A549 (cell line): ENCODE results near the gene HOXB5. TPM values are rescaled to one million over a fixed set of nuclear protein-coding genes. Genes with fewer than 3 reads are reported as not detected.

Experiments
- ATAC-seq, 2 experiments: fragments of 200-7000 bp in 1 of 2; fragments of >200 bp in 1 of 2; cut with Nextera tagmentation in 1 of 2; cut with Tn5 transposase in 1 of 2; 3 replicates each; pipeline versions ENCODE4 v1.8.0 to v1.9.1; 2018 to 2020; ENCODE audit warnings: mild to moderate bottlenecking in 1 of 2, moderate library complexity in 1 of 2
- CTCF ChIA-PET: fragments of 300-600 bp; sonication (Branson Sonifier 250); formaldehyde crosslinking; extraction: SDS; loops from one replicate; lab custom pipeline; 2021; ENCODE audit warnings: antibody characterized with exemption, inconsistent platforms; lab: Yijun Ruan, JAX
- POLR2A ChIA-PET: fragments of 350-600 bp; formaldehyde crosslinking; extraction: SDS; loops from one replicate; lab custom pipeline; 2021; ENCODE audit warnings: antibody characterized with exemption, inconsistent platforms; lab: Yijun Ruan, JAX
- DNase-seq, 2 experiments: peaks; one replicate each; pipeline versions ENCODE4 v3.0.0 to v3.0.0-alpha.2; 2011 to 2016; ENCODE audit warnings: low read depth in 1 of 2, low spot score in 1 of 2
- FAIRE-seq: peaks from 2 replicates; lab custom pipeline; 2011; peaks lifted over from hg19 to GRCh38; lab: Jason Lieb, UNC
- H3K27ac ChIP-seq, 2 experiments: fragments of >200 bp; sonication (Bioruptor Twin); formaldehyde crosslinking; 3 replicates each; pipeline ENCODE4 v1.5.1; 2016 to 2017
- H3K4me1 ChIP-seq: fragments of >200 bp; sonication (Bioruptor Twin); formaldehyde crosslinking; 3 replicates; pipeline ENCODE4 v1.6.1; 2016
- H3K4me2 ChIP-seq: fragments of >200 bp; sonication (Bioruptor Twin); formaldehyde crosslinking; 3 replicates; pipeline ENCODE4 v1.6.1; 2016
- H3K4me3 ChIP-seq: fragments of >200 bp; sonication (Bioruptor Twin); formaldehyde crosslinking; 3 replicates; pipeline ENCODE4 v1.5.1; 2016
- H3K9me3 ChIP-seq: fragments of >200 bp; sonication (Bioruptor Twin); formaldehyde crosslinking; 3 replicates; pipeline ENCODE4 v1.6.1; 2016
- CBX8 ChIP-seq: fragments of 200-600 bp; sonication (generic); IDR thresholded peaks from 2 replicates; pipeline ENCODE4 v1.6.1; 2016
- CEBPB ChIP-seq, 2 experiments: fragments of >200 bp in 1 of 2; sonication (Bioruptor Twin) in 1 of 2; formaldehyde crosslinking in 1 of 2; IDR thresholded peaks; 2 replicates each; pipeline ENCODE4 v1.6.1; 2012 to 2016
- EHF ChIP-seq: fragments of 250-450 bp; sonication (Bioruptor Pico); IDR thresholded peaks from 2 replicates; pipeline ENCODE4 v1.5.0; 2020; ENCODE audit warnings: mild to moderate bottlenecking
- FOSB ChIP-seq: fragments of 250-450 bp; sonication (Bioruptor Pico); IDR thresholded peaks from 2 replicates; pipeline ENCODE4 v1.5.0; 2020; ENCODE audit warnings: mild to moderate bottlenecking, moderate library complexity
- GATA3 ChIP-seq: IDR thresholded peaks from 2 replicates; pipeline ENCODE4 v1.6.1; 2012; ENCODE audit warnings: borderline replicate concordance
- HOXB5 ChIP-seq: fragments of 250-450 bp; sonication (Bioruptor Pico); IDR thresholded peaks from 2 replicates; pipeline ENCODE4 v1.5.0; 2020; ENCODE audit warnings: mild to moderate bottlenecking, moderate library complexity
- JUN ChIP-seq, 2 experiments: fragments of >200 bp; sonication (Bioruptor Twin); formaldehyde crosslinking; IDR thresholded peaks; 2 replicates in 1 of 2; 3 replicates in 1 of 2; pipeline ENCODE4 v1.6.1; 2016 to 2017
- JUNB ChIP-seq: fragments of >200 bp; sonication (Bioruptor Twin); formaldehyde crosslinking; IDR thresholded peaks from 2 replicates; pipeline ENCODE4 v1.6.1; 2016
- MAFK ChIP-seq: fragments of 450-650 bp; IDR thresholded peaks from 2 replicates; pipeline ENCODE4 v1.6.1; 2014; ENCODE audit not compliant: partially characterized antibody
- MAZ ChIP-seq: fragments of 150-350 bp; IDR thresholded peaks from 2 replicates; pipeline ENCODE4 v1.6.1; 2014; ENCODE audit warnings: antibody characterized with exemption, low read depth, low read length, borderline replicate concordance
- NR3C1 ChIP-seq: fragments of >200 bp; sonication (Bioruptor Twin); formaldehyde crosslinking; IDR thresholded peaks from 3 replicates; pipeline ENCODE4 v1.6.1; 2017
- PHF8 ChIP-seq: fragments of 200-600 bp; sonication (generic); IDR thresholded peaks from 2 replicates; pipeline ENCODE4 v1.6.1; 2016; ENCODE audit warnings: low read depth, mild to moderate bottlenecking, antibody characterized with exemption, moderate library complexity, borderline replicate concordance
- POLR2A ChIP-seq: IDR thresholded peaks from 2 replicates; pipeline ENCODE4 v1.6.1; 2012; ENCODE audit warnings: mild to moderate bottlenecking, low read length
- POLR2AphosphoS2 ChIP-seq: conservative IDR thresholded peaks from 2 replicates; pipeline ENCODE4 v1.6.1; 2012; ENCODE audit warnings: low read length, improper control_type of control experiment, inconsistent platforms
- RAD21 ChIP-seq, 2 experiments: fragments of >200 bp in 1 of 2; sonication (Bioruptor Twin) in 1 of 2; formaldehyde crosslinking in 1 of 2; IDR thresholded peaks in 1 of 2; conservative IDR thresholded peaks in 1 of 2; 2 replicates in 1 of 2; 3 replicates in 1 of 2; pipeline ENCODE4 v1.6.1; 2012 to 2018; ENCODE audit warnings: inconsistent platforms in 1 of 2
- RNF2 ChIP-seq: fragments of 200-600 bp; sonication (generic); IDR thresholded peaks from 2 replicates; pipeline ENCODE4 v1.6.1; 2016; ENCODE audit warnings: low read depth, mild to moderate bottlenecking, antibody characterized with exemption, moderate library complexity, borderline replicate concordance
- TP53 ChIP-seq: fragments of 250-450 bp; sonication (Bioruptor Pico); IDR thresholded peaks from 2 replicates; pipeline ENCODE4 v1.5.0; 2021; ENCODE audit warnings: mild to moderate bottlenecking, moderate library complexity
- WGBS: methylation state at CpG from one replicate; pipeline ENCODE4 v1.1.6; 2017; ENCODE audit errors: missing lambda C conversion rate; 5-methylcytosine and 5-hydroxymethylcytosine counted together
- polyA plus RNA-seq, 4 experiments: library from polyadenylated mRNA; depleted of rRNA in 3 of 4; stranded (reverse); fragments of >200 nt; fragmentation: RNase III in 1 of 4; extraction: RNeasy Plus Mini Kit Qiagen cat#74134 plus additional on column Dnase treatment in 1 of 4; gene quantifications; 2 replicates in 3 of 4; 3 replicates in 1 of 4; pipeline ENCODE4 v1.2.3, GENCODE V29; 2011 to 2017
- TF ChIP-seq, protein P1 (sequence below): fragments of 200-600 bp; sonication (generic); IDR thresholded peaks from 2 replicates; pipeline ENCODE4 v1.6.1; 2016; ENCODE audit warnings: antibody characterized with exemption, mild to moderate bottlenecking, moderate library complexity
- TF ChIP-seq, protein P2 (sequence below): IDR thresholded peaks from 2 replicates; pipeline ENCODE4 v1.6.1; 2012
- TF ChIP-seq, protein P3 (sequence below): fragments of >200 bp; sonication (Bioruptor Twin); formaldehyde crosslinking; IDR thresholded peaks from 3 replicates; pipeline ENCODE4 v1.6.1; 2016

Gene HOXB5
- polyA plus RNA-seq, 2 of the 4 experiments (the other 2 are of a cell fraction) = 2.5 to 3.0 TPM

DNA sequence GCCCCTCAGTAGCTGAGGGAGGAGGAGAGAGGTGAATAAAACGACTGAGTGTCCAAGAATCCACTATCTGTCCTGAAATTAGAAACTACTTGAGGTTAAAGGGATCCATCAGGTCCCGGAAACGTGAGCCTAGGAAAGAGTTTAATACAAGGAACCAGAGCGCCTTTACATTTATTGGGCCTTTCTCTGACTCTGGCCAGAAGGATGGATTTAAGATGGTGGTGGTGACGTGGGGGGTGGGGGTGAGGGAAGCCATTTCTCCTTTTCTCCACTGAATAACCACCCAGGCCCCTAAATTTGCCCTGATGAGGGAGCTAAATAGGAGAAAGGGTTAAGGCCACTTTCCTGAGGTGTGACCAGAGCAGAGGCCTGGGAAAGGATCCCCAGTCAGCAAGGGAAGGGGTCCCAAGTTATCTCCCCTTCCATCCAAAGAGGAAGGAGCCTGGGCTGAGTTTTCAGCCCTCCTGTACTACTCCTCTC is 33.6 kb upstream of the HOXB5 start:
- ChIA-PET POLR2A (interaction anchor here (0.6 to 2.9 kb wide), 6 partner anchors 9 to 17 kb away, joined by 3 to 45 read pairs (median 6); partner anchors contain the start of gene HOXB8), CTCF (interaction anchor here (0.7 to 5.8 kb wide), 9 partner anchors 9 to 602 kb away, joined by 3 to 118 read pairs (median 5); no protein-coding TSS in a partner anchor)
- 63% methylated on average over 5 of the region's 5 CpGs for WGBS
- TF ChIP-seq, protein P1, sequence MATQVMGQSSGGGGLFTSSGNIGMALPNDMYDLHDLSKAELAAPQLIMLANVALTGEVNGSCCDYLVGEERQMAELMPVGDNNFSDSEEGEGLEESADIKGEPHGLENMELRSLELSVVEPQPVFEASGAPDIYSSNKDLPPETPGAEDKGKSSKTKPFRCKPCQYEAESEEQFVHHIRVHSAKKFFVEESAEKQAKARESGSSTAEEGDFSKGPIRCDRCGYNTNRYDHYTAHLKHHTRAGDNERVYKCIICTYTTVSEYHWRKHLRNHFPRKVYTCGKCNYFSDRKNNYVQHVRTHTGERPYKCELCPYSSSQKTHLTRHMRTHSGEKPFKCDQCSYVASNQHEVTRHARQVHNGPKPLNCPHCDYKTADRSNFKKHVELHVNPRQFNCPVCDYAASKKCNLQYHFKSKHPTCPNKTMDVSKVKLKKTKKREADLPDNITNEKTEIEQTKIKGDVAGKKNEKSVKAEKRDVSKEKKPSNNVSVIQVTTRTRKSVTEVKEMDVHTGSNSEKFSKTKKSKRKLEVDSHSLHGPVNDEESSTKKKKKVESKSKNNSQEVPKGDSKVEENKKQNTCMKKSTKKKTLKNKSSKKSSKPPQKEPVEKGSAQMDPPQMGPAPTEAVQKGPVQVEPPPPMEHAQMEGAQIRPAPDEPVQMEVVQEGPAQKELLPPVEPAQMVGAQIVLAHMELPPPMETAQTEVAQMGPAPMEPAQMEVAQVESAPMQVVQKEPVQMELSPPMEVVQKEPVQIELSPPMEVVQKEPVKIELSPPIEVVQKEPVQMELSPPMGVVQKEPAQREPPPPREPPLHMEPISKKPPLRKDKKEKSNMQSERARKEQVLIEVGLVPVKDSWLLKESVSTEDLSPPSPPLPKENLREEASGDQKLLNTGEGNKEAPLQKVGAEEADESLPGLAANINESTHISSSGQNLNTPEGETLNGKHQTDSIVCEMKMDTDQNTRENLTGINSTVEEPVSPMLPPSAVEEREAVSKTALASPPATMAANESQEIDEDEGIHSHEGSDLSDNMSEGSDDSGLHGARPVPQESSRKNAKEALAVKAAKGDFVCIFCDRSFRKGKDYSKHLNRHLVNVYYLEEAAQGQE = no peak
- no peak for ATAC-seq
- H3K9me3 ChIP-seq = no peaks in the 10 kb centered on the region
- peak overlapping the region; percentile 72 for H3K4me3 ChIP-seq
- peak overlapping the region; percentile 89 to 95 for H3K27ac ChIP-seq
- DNase-seq = no peak
- H3K4me2 ChIP-seq = peak overlapping the region; percentile 92
- peaks cover 23% of the 10 kb centered on the region; the same call in 2 of the 3 replicates for H3K4me1 ChIP-seq
- no peak for FAIRE-seq

DNA sequence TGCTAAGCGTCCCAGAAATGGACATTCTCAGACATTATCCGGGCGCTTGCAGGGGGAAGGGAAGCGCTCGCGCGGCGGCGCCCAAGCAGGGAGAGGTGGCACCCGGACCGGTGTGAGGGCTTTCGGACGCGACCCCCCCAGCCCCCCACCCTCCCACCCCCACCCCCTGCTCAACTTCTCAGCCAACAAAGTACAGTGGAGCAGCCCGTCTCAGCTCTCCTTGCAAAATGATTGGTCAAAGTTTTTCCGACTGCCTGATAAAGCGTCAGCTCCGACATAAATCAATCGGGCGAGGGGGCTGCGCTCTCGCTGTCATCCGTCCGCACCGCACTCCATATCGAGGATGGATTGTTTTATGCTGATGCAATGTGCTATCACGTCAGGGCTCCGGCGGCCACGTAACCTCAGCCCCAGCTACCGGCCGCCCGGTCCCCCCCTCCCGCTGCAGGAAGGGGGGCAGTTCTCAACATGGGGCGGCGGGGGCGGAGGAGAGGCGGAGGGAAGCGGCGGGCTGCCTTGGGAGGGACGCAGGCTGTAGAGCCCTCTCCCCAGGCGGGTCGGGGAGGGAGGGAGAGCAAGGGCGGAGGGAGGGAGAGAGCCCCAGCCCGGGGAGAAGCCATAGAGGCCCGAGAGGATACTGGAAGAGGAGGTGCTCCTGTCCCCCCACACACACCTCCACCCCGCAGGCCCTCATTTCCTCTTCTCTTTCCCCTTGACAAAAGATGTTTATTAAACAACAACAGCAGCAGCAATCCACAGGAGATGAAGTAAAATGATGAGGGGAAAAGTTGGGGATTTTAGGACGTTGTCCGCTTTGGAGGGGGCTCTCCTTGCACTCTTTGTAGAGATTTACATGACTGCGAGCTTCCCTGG is 32.9 kb upstream of the HOXB5 start, which contains the start of gene HOXB9:
Gene HOXB9, minus strand, starts transcription at position 114 of the 873 bp plus-strand sequence. Its CDS starts 89 bp downstream, at position 25.
- Histone ChIP-seq H3K4me1 (peaks cover 19% of the 10 kb centered on the region; the same call in 2 of the 3 replicates), H3K9me3 (no peaks in the 10 kb centered on the region), H3K4me2 (peak within 1 kb of the TSS; percentile 92)
- POLR2A ChIA-PET = interaction anchor here (0.6 to 2.9 kb wide), 11 partner anchors 10 to 578 kb away, joined by 3 to 45 read pairs (median 5); partner anchors contain the start of genes HOXB8 and NFE2L1
- FAIRE-seq (no peak), DNase-seq (peak; percentile 86)
- TF ChIP-seq RAD21 (conservative IDR thresholded peaks at IDR 0.05 in 1 of 2, IDR thresholded peaks at IDR 0.05 in 1 of 2) (no peak), POLR2AphosphoS2 (no peak), CBX8 (no peak), HOXB5 (CRISPR knock-in tag) (peak; percentile 47; the same call in 1 of the 2 replicates), NR3C1 (no peak), POLR2A (peak; percentile 41), PHF8 (peak; percentile 18; the same call in 1 of the 2 replicates), MAZ (peak; percentile 69; the same call in 1 of the 2 replicates), JUN (IDR thresholded peaks at IDR 0.05) (peak in 1 of 2 experiments; percentile 70; a peak in 3 of 5 replicates), GATA3 (0 out of 2 replicates have a peak, but pooled peaks have one; percentile 19), CEBPB (IDR thresholded peaks at IDR 0.05) (peak; percentile 49 to 69; a peak in 3 of 4 replicates), RNF2 (0 out of 2 replicates have a peak, but pooled peaks have one; percentile 12), MAFK (peak; percentile 77), EHF (CRISPR knock-in tag) (no peak), TP53 (no peak), FOSB (CRISPR knock-in tag) (no peak), JUNB (no peak)
- TF ChIP-seq, protein P2, sequence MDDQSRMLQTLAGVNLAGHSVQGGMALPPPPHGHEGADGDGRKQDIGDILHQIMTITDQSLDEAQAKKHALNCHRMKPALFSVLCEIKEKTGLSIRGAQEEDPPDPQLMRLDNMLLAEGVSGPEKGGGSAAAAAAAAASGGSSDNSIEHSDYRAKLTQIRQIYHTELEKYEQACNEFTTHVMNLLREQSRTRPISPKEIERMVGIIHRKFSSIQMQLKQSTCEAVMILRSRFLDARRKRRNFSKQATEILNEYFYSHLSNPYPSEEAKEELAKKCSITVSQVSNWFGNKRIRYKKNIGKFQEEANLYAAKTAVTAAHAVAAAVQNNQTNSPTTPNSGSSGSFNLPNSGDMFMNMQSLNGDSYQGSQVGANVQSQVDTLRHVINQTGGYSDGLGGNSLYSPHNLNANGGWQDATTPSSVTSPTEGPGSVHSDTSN = 0 out of 2 replicates have a peak, but pooled peaks have one; percentile 56
- TF ChIP-seq, protein P3, sequence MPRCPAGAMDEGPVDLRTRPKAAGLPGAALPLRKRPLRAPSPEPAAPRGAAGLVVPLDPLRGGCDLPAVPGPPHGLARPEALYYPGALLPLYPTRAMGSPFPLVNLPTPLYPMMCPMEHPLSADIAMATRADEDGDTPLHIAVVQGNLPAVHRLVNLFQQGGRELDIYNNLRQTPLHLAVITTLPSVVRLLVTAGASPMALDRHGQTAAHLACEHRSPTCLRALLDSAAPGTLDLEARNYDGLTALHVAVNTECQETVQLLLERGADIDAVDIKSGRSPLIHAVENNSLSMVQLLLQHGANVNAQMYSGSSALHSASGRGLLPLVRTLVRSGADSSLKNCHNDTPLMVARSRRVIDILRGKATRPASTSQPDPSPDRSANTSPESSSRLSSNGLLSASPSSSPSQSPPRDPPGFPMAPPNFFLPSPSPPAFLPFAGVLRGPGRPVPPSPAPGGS = peak; percentile 76; the same call in 2 of the 3 replicates
- TF ChIP-seq, all 56 proteins: peak for 11
- Histone ChIP-seq H3K4me3 (peak within 1 kb of the TSS; percentile 72), H3K27ac (peak within 1 kb of the TSS; percentile 89 to 95)
- peak; percentile 69 for ATAC-seq
- 9% methylated on average over 29 of the region's 50 CpGs for WGBS
- CTCF ChIA-PET = interaction anchor here (0.8 to 9.7 kb wide), 16 partner anchors 8 to 601 kb away, joined by 3 to 118 read pairs (median 5); partner anchors contain the start of gene HOXB8
